ENCODE measurements around the gene ADGRG6.

GRCh38 chr6:142377497-142377848 is 75.7 kb downstream of the ADGRG6 start:
- TF ChIP-seq SOX15 (CRISPR knock-in tag; IDR thresholded peaks at IDR 0.05) (no peak), CTCF (IDR thresholded peaks at IDR 0.05) (no peak)
